Muscle of back (tissue), 11 donors: Measurements from ENCODE around the gene FBXL22. TPM values are rescaled to one million over a fixed set of nuclear protein-coding genes. Genes with fewer than 3 reads are reported as not detected.
"Not testable (repeated sequence)": the region's sequence is repeated elsewhere in the genome, so short reads cannot be mapped to it uniquely, and the experiment has no call there.

ENCODE experiments used
- DNase-seq, 3 donors: peaks; one replicate each; pipeline versions ENCODE4 v3.0.0 to v3.0.0-alpha.2; 2013
- polyA plus RNA-seq, 10 donors: library from polyadenylated mRNA; unstranded; fragments of 120-200 nt; gene quantifications; one replicate each; pipeline ENCODE4 v1.2.1, GENCODE V29; 2013; ENCODE audit not compliant: insufficient read length in 10 of 10

The FBXL22 gene
- polyA plus RNA-seq, 10 donors = 17.1 to 32.8 (median 27.6) TPM

DNA sequence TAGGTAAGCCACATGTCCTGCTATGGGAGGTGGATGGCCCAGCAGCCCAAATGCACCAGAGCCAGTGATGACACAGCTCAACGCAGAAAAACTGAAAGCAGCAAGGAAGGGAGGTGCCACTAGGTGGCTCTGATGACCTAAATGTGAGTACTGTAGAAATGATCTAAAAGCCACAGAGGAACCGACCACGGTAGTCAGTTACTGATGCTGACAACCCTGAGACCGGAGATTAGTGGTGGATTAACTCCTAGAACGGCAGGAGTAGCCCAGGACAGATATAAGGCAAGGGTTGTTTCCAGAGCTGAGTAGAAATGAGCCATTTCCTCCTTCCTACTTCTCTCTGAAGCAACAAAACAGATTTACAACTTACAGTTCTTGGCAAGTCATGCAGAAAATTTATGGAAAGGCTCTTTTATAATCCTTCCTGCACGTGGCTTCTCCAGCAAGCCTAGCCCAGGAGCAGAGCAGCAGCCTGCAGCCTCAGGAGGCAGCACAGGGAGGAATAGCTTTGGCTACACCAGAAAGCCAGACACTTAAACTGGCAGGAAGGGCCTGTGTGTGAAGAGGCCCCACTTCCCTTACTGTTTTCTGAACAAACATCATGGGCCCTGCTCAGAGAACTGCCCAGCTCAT, 13.1 kb downstream of the FBXL22 start:
- DNase-seq = peak; percentile 74 to 93 (median 84)

- DNase-seq = peak; percentile 53 to 67 (median 64)
Observed at GRCh38 chr15:63611177-63611576, 14.0 kb downstream of the FBXL22 start.

DNA sequence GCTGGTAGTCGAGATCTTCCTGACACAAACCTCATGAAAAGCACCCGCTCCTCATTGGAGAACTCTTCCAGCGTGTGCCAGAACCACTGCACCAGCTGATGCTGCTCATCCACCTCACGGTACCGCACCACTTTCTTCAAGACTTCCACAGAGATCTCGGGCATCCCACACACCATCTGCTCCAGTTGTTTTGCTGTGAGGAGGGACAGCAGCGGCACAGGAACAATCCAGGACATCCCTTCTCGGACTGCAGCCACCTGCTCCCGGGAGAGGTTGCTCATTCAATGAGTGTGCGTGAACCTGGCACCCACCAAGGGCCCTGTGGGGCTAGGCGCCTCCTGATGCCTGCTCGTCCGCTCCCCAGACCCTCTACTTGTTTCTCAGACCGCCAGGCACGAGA, 15.1 kb downstream of the FBXL22 start:
- no peak for DNase-seq

DNA sequence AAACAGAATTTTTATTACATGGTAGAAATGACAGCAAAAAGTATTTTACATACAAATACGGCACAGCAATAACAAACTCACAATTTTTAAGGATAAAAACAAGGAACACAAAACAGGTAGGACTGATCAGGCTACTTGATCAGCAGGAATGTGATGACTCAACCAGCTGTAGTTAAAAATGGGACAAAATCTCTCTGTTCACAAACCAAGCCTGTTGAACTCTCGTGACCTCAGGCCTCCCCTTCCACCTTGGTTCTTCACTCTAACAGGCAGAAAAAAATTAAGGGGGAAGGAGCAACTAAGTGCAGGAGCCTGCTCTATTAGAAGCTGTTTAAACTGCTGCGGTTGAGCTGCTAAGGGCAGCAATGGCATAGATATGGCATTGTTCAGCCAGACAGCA, 18.7 kb downstream of the FBXL22 start:
- DNase-seq = no peak

GRCh38 chr15:63617147-63617546, 20.0 kb downstream of the FBXL22 start:
- not testable (repeated sequence) for DNase-seq

DNA sequence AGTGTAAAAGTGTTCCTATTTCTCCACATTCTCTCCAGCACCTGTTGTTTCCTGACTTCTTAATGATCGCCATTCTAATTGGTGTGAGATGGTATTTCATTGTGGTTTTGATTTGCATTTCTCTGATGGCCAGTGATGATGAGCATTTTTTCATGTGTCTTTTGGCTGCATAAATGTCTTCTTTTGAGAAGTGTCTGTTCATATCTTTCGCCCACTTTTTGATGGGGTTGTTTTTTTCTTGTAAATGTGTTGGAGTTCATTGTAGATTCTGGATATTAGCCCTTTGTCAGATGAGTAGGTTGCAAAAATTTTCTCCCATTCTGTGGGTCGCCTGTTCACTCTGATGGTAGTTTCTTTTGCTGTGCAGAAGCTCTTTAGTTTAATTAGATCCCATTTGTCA, 20.4 kb downstream of the FBXL22 start:
- DNase-seq = not testable (repeated sequence)

DNA sequence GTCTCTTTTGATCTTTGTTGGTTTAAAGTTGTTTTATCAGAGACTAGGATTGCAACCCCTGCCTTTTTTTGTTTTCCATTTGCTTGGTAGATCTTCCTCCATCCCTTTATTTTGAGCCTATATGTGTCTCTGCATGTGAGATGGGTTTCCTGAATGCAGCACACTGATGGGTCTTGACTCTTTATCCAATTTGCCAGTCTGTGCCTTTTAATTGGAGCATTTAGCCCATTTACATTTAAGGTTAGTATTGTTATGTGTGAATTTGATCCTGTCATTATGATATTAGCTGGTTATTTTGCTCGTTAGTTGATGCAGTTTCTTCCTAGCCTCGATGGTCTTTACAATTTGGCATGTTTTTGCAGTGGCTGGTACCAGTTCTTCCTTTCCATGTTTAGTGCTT, 23.6 kb downstream of the FBXL22 start:
- DNase-seq = not testable (repeated sequence)

- DNase-seq = no peak
Observed at GRCh38 chr15:63623232-63623969, 26.2 kb downstream of the FBXL22 start.

GRCh38 chr15:63626955-63627354, 29.8 kb downstream of the FBXL22 start:
- DNase-seq = no peak

DNA sequence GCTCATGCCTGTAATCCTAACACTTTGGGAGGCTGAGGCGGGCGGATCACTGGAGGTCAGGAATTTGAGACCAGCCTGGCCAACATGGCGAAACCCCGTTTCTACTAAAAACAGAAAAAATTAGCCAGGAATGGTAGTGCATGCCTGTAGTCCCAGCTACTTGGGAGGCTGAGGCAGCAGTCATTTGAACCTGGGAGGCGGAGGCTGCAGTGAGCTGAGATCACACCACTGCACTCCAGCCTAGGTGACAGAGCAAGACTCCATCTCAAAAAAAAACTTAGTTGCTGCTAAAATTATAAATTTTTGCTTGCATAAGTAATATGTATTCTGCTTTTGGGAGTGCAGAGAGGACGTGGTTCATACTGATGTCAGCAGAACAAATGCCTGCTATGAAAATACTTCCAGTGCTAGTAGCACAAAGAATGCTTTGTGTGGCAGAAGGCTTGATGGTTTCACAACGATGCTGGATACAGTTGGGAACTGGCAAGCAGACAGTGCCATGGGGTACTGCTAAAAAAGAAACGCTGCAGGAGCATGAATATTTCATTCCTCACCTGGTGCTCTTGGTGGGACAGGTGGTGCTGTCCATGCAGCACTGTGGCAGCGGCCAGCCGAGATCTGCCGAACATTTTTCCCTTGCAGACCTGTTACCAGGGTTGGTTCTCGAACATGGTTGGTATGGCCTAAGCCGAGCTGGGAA, 31.1 kb downstream of the FBXL22 start:
- DNase-seq = no peak

DNA sequence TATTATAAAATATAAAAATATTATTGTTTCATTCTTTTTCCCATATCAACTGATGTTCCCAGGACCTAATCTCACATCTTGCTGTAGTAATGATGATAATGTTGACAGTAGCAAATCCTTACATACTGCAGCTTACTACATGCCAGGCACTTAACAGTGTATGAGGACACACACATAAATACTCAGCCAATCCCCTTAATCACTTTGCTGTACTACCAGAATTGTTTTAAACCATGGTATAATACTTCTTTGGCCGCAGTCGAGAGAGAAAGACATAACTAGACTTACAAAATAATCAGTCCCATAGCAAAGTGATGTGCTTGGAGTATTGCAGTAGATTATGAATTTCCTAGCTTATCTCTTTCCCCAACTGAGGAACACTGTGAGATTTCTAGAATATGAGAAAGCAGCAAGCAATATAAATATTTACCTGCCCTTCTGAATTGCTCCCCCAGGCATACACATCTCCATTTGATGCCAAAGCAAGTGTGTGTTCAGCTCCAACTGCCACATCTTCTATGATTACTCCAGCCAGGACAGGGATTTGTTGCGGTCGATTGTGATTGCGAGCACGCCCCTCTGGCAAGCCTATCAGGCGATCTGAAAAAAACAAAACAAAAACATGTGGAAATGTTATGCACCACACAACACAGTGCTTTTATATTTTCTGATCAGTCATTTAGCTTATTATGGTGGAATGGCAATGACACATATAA, 33.0 kb downstream of the FBXL22 start:
- no peak for DNase-seq

GRCh38 chr15:63633312-63633711, 36.1 kb downstream of the FBXL22 start:
- no peak for DNase-seq

- no peak for DNase-seq
Observed at GRCh38 chr15:63634154-63634553, 37.0 kb downstream of the FBXL22 start.

DNA sequence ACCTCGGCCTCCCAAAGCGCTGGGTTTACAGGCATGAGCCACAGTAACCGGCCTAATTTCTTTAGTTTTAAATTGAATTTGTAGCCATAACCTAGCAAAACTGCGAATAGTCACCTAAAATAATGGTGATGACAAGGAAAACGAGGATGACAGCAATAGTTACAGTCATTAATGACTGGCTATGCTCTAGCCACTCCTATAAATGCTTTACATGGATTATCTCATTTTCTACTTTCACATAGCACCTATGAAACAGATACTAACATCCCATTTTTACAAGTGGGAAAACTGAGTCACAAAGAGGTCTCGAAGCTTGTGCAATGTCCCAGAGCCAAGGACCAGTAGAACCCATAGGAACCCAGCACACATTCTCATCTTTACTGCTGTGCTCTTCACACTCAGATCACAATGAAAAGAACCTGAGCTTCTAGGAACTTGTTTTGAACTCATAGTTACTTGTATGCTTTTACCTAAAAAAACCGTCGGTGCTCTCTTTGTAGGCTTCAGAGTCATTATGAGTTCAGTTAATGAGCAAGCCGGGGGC, 39.4 kb downstream of the FBXL22 start:
- DNase-seq = no peak

DNA sequence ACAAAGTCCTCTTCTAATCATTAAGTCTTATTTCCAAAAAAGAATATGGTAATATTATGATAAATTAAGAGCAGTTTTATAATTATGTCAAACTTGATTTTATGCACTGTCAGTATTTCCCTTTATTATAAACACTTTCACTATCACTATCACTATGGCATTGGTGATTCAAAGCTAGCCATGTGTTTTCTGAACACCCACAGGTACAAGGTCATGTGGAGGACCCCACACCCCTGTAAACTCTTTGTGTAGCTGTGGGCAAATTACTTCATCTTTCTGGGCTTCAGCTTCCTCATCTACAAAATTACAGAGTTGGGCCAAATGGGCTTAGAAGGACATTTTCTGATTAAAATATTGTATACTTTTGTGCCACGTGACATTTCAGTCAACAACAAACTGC, 41.7 kb downstream of the FBXL22 start:
- DNase-seq = no peak

- no peak for DNase-seq
Observed at GRCh38 chr15:63640146-63640545, 43.0 kb downstream of the FBXL22 start.

Other genes starting within 250 kb of the FBXL22 start
- gene CA12, start 215.5 kb upstream of the FBXL22 start, polyA plus RNA-seq = 1 to 10 TPM in 6 of 10 donors, under 1 TPM in 4; 0.39 to 1.9 (median 1.0) TPM
- 10 to 100 TPM; 15.2 to 31.4 (median 21.7) TPM for gene USP3, start 92.8 kb upstream of the FBXL22 start, polyA plus RNA-seq
- gene HERC1, start 236.6 kb downstream of the FBXL22 start, polyA plus RNA-seq = 10 to 100 TPM; 39.0 to 60.5 (median 48.7) TPM